ENCODE data around the gene KIAA1328. TPM values are rescaled to one million over a fixed set of nuclear protein-coding genes. Genes with fewer than 3 reads are reported as not detected.

The KIAA1328 gene
- total RNA-seq, 1 donor, result 6.0 TPM

GRCh38 chr18:37222354-37222998 is 393.5 kb downstream of the KIAA1328 start:
- TF ChIP-seq CTCF (IDR thresholded peaks at IDR 0.05; ENCODE audit: insufficient read depth, low read depth, low read length), result no peak
- H3K4me3 ChIP-seq (ENCODE audit: low read depth, low read length), result no peak overlapping the region
- no peak for DNase-seq (ENCODE audit: low read depth)

- TF ChIP-seq CTCF (IDR thresholded peaks at IDR 0.05; ENCODE audit: insufficient read depth, low read depth, low read length), result no peak
- DNase-seq (ENCODE audit: low read depth), result no peak
- no peak overlapping the region for H3K4me3 ChIP-seq (ENCODE audit: low read depth, low read length)
Measured at GRCh38 chr18:37222999-37223378, 394.1 kb downstream of the KIAA1328 start.

- no peak for DNase-seq (ENCODE audit: low read depth)
- no peak overlapping the region for H3K4me3 ChIP-seq (ENCODE audit: low read depth, low read length)
- TF ChIP-seq CTCF (IDR thresholded peaks at IDR 0.05; ENCODE audit: insufficient read depth, low read depth, low read length), result no peak
Measured at GRCh38 chr18:37225279-37225678, 396.4 kb downstream of the KIAA1328 start.

GRCh38 chr18:37230768-37231167 is 401.8 kb downstream of the KIAA1328 start:
- H3K4me3 ChIP-seq (ENCODE audit: low read depth, low read length), result no peak overlapping the region
- no peak for TF ChIP-seq CTCF (IDR thresholded peaks at IDR 0.05; ENCODE audit: insufficient read depth, low read depth, low read length)
- no peak for DNase-seq (ENCODE audit: low read depth)

DNA sequence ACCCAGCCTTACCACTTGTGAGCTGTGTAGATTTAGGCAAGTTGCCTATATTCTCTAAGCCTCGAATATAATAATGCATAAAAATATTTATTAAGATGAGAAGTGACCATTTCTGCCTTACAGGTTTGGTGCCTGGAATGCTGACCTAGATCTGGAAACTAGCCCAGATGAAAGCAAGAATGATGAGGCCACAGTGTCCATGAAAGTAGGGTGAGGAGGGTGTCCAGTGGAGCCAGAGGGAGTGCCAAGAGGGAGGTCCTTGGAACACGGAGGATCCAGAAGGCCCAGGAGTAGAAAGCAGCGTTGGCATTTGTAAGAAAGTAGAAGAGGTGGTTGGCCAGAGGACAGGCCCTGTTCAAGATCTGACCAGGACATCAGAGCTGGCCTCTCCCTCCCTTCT is 402.3 kb downstream of the KIAA1328 start:
- no peak overlapping the region for H3K4me3 ChIP-seq (ENCODE audit: low read depth, low read length)
- no peak for TF ChIP-seq CTCF (IDR thresholded peaks at IDR 0.05; ENCODE audit: insufficient read depth, low read depth, low read length)
- DNase-seq (ENCODE audit: low read depth), result no peak

DNA sequence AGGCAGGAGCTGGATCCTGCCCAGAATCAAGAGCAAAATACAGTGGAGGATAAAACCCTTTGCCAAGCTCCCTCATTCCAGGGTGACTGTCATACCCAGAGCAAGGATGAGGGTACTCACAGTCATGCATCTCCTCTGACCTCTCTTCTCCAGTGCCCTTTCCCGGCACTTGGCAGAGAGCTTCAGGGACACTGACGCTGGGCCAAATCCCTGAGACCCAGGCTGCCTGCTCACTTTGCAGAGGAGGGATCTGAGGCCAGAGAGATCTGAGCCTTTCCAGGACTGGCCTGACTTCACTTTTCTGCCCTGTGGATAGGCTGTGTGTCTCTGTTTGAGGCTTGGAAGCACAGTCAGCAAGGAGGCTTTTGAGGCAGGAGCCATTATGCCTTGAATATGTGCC is 406.7 kb downstream of the KIAA1328 start:
- no peak for DNase-seq (ENCODE audit: low read depth)
- no peak for TF ChIP-seq CTCF (IDR thresholded peaks at IDR 0.05; ENCODE audit: insufficient read depth, low read depth, low read length)
- no peak overlapping the region for H3K4me3 ChIP-seq (ENCODE audit: low read depth, low read length)
